Liver (tissue), 9 donors: ENCODE results near the gene OLA1. TPM values are rescaled to one million over a fixed set of nuclear protein-coding genes. Genes with fewer than 3 reads are reported as not detected.

ENCODE experiments used
- DNase-seq: peaks from one replicate; pipeline ENCODE4 v3.0.0-alpha.2; 2017; ENCODE audit warnings: low spot score
- H3K27ac ChIP-seq, 2 donors: one replicate each; pipeline ENCODE4 v1.7.0; 2013; ENCODE audit warnings: inconsistent platforms in 2 of 2, low read length in 2 of 2, control low read depth in 1 of 2, low read depth in 1 of 2, mild to moderate bottlenecking in 1 of 2
- H3K27me3 ChIP-seq, 4 donors: one replicate each; pipeline versions ENCODE4 v1.6.1 to v1.7.0; 2013; ENCODE audit warnings: low read length in 3 of 4, inconsistent platforms in 1 of 4, mild to moderate bottlenecking in 1 of 4, moderate library complexity in 1 of 4; ENCODE audit not compliant: control insufficient read depth in 4 of 4, insufficient read depth in 4 of 4
- H3K36me3 ChIP-seq, 4 donors: one replicate each; pipeline versions ENCODE4 v1.6.1 to v1.7.0; 2013; ENCODE audit warnings: low read length in 3 of 4, mild to moderate bottlenecking in 3 of 4, low read depth in 1 of 4, moderate library complexity in 1 of 4; ENCODE audit not compliant: control insufficient read depth in 4 of 4, insufficient read depth in 3 of 4
- H3K4me1 ChIP-seq, 4 donors: one replicate each; pipeline versions ENCODE4 v1.6.1 to v1.7.0; 2013; ENCODE audit warnings: low read length in 3 of 4, mild to moderate bottlenecking in 3 of 4, moderate library complexity in 1 of 4; ENCODE audit not compliant: control insufficient read depth in 4 of 4, insufficient read depth in 4 of 4
- H3K4me3 ChIP-seq, 3 donors: one replicate each; pipeline versions ENCODE4 v1.6.1 to v1.7.0; 2013; ENCODE audit warnings: low read length in 3 of 3, control low read depth in 1 of 3, low read depth in 1 of 3, mild to moderate bottlenecking in 1 of 3
- H3K9ac ChIP-seq, 2 donors: one replicate each; pipeline ENCODE4 v1.7.0; 2013; ENCODE audit warnings: low read length in 2 of 2, mild to moderate bottlenecking in 2 of 2, moderate library complexity in 2 of 2, control low read depth in 1 of 2, low read depth in 1 of 2
- H3K9me3 ChIP-seq, 4 donors: one replicate each; pipeline versions ENCODE4 v1.6.1 to v1.7.0; 2013; ENCODE audit warnings: low read length in 3 of 4; ENCODE audit not compliant: control insufficient read depth in 4 of 4
- EGR1 ChIP-seq, 2 donors: IDR thresholded peaks; 2 replicates each; pipeline ENCODE4 v1.6.1; 2016 to 2018; ENCODE audit warnings: antibody characterized with exemption in 2 of 2, low read depth in 2 of 2
- FOXA1 ChIP-seq: IDR thresholded peaks from 2 replicates; pipeline ENCODE4 v1.6.1; 2016; ENCODE audit warnings: antibody characterized with exemption
- FOXA2 ChIP-seq: IDR thresholded peaks from 2 replicates; pipeline ENCODE4 v1.6.1; 2016; ENCODE audit warnings: antibody characterized with exemption
- GABPA ChIP-seq, 2 donors: IDR thresholded peaks in 1 of 2; conservative IDR thresholded peaks in 1 of 2; 2 replicates each; pipeline ENCODE4 v1.6.1; 2016; ENCODE audit warnings: antibody characterized with exemption in 2 of 2, mild to moderate bottlenecking in 1 of 2, moderate library complexity in 1 of 2
- HNF4A ChIP-seq, 2 donors: conservative IDR thresholded peaks; 2 replicates each; pipeline ENCODE4 v1.6.1; 2016; ENCODE audit warnings: antibody characterized with exemption in 2 of 2, mild to moderate bottlenecking in 2 of 2
- HNF4G ChIP-seq: IDR thresholded peaks from 2 replicates; pipeline ENCODE4 v1.6.1; 2016; ENCODE audit warnings: antibody characterized with exemption
- JUND ChIP-seq, 2 donors: IDR thresholded peaks; 2 replicates each; pipeline ENCODE4 v1.6.1; 2016; ENCODE audit warnings: antibody characterized with exemption in 2 of 2
- MAX ChIP-seq: IDR thresholded peaks from 2 replicates; pipeline ENCODE4 v1.6.1; 2016; ENCODE audit warnings: antibody characterized with exemption
- NR2F2 ChIP-seq: IDR thresholded peaks from 2 replicates; pipeline ENCODE4 v1.6.1; 2016; ENCODE audit warnings: antibody characterized with exemption
- RAD21 ChIP-seq, 2 donors: IDR thresholded peaks; 2 replicates each; pipeline ENCODE4 v1.6.1; 2016; ENCODE audit warnings: antibody characterized with exemption in 2 of 2, mild to moderate bottlenecking in 2 of 2
- RXRA ChIP-seq, 2 donors: IDR thresholded peaks; 2 replicates each; pipeline ENCODE4 v1.6.1; 2017 to 2018; ENCODE audit warnings: antibody characterized with exemption in 2 of 2, mild to moderate bottlenecking in 1 of 2
- SP1 ChIP-seq: IDR thresholded peaks from 2 replicates; pipeline ENCODE4 v1.6.1; 2018; ENCODE audit warnings: antibody characterized with exemption, mild to moderate bottlenecking
- TAF1 ChIP-seq: conservative IDR thresholded peaks from 2 replicates; pipeline ENCODE4 v1.6.1; 2016; ENCODE audit warnings: antibody characterized with exemption, mild to moderate bottlenecking
- YY1 ChIP-seq: IDR thresholded peaks from 2 replicates; pipeline ENCODE4 v1.6.1; 2016; ENCODE audit warnings: antibody characterized with exemption, mild to moderate bottlenecking
- ZBTB33 ChIP-seq: IDR thresholded peaks from 2 replicates; pipeline ENCODE4 v1.6.1; 2016; ENCODE audit warnings: antibody characterized with exemption
- WGBS: extraction: QIAGEN DNeasy Blood & Tissue Kit; methylation state at CpG from one replicate; pipeline ENCODE4 v1.1.7; 2013; 5-methylcytosine and 5-hydroxymethylcytosine counted together
- polyA plus RNA-seq, 2 donors: library from polyadenylated mRNA; stranded (reverse) in 1 of 2; unstranded in 1 of 2; fragments of 200-250 nt in 1 of 2; fragments of >200 nt in 1 of 2; fragmentation: Nextera tagmentation in 1 of 2; extraction: Ambion mirVana in 1 of 2; gene quantifications; one replicate each; pipeline versions ENCODE4 v1.2.1 to v1.2.3, GENCODE V29; 2013 to 2015
- total RNA-seq, 2 donors: library from RNA; depleted of rRNA; stranded (reverse); fragments of >200 nt; gene quantifications; one replicate each; pipeline ENCODE4 v1.2.3, GENCODE V29; 2014
- TF ChIP-seq, protein P1 (sequence below): IDR thresholded peaks from 2 replicates; pipeline ENCODE4 v1.6.1; 2016; ENCODE audit warnings: antibody characterized with exemption, mild to moderate bottlenecking
- donor health status: healthy.
- donor health status: healthy.
- donor health status: healthy.
- donor health status: healthy.
- donor health status: healthy.

Gene OLA1
- total and polyA plus RNA-seq, 4 donors: 23.4 to 38.1 (median 32.3) TPM

- TF ChIP-seq GABPA (IDR thresholded peaks at IDR 0.05 in 1 of 2, conservative IDR thresholded peaks at IDR 0.05 in 1 of 2) (no peak), JUND (IDR thresholded peaks at IDR 0.05) (no peak), TAF1 (no peak), HNF4A (conservative IDR thresholded peaks at IDR 0.05) (no peak), RXRA (IDR thresholded peaks at IDR 0.05) (no peak)
- TF ChIP-seq, protein P1, sequence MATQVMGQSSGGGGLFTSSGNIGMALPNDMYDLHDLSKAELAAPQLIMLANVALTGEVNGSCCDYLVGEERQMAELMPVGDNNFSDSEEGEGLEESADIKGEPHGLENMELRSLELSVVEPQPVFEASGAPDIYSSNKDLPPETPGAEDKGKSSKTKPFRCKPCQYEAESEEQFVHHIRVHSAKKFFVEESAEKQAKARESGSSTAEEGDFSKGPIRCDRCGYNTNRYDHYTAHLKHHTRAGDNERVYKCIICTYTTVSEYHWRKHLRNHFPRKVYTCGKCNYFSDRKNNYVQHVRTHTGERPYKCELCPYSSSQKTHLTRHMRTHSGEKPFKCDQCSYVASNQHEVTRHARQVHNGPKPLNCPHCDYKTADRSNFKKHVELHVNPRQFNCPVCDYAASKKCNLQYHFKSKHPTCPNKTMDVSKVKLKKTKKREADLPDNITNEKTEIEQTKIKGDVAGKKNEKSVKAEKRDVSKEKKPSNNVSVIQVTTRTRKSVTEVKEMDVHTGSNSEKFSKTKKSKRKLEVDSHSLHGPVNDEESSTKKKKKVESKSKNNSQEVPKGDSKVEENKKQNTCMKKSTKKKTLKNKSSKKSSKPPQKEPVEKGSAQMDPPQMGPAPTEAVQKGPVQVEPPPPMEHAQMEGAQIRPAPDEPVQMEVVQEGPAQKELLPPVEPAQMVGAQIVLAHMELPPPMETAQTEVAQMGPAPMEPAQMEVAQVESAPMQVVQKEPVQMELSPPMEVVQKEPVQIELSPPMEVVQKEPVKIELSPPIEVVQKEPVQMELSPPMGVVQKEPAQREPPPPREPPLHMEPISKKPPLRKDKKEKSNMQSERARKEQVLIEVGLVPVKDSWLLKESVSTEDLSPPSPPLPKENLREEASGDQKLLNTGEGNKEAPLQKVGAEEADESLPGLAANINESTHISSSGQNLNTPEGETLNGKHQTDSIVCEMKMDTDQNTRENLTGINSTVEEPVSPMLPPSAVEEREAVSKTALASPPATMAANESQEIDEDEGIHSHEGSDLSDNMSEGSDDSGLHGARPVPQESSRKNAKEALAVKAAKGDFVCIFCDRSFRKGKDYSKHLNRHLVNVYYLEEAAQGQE: no peak
- DNase-seq: no peak
- no peaks in the 10 kb centered on the region for H3K4me1 ChIP-seq
- H3K36me3 ChIP-seq: no peaks in the 10 kb centered on the region
- no peak overlapping the region for H3K27ac ChIP-seq
- 96% methylated on average over 1 of the region's 1 CpG for WGBS
- no peaks in the 10 kb centered on the region for H3K27me3 ChIP-seq
- no peak overlapping the region for H3K9ac ChIP-seq
- peaks cover 0 to 10% (median 2%) of the 10 kb centered on the region in 4 donors for H3K9me3 ChIP-seq
- H3K4me3 ChIP-seq: no peak overlapping the region
Measured at GRCh38 chr2:174292908-174293307, 44.6 kb upstream of the OLA1 start.

DNA sequence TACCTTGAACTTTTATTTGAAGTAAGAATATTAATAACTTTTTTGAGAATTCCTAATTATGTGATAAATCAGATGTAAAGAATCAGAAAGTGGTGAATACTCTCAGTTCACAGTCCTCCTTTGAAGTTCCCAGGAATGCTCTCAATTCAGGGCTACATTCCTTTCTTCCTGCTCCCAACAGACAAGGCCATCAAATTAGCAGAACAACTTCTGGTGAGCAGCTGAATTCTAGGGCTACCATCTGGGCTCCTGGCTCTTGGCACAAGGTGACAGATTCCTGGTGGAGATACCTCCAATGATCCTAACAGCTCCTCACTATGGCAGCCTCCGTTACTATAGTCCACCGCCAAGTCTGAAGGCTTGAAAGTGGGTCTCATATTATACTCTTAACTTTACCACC is 37.8 kb upstream of the OLA1 start:
- Histone ChIP-seq H3K4me3 (no peak overlapping the region), H3K36me3 (no peaks in the 10 kb centered on the region), H3K27ac (no peak overlapping the region), H3K4me1 (no peaks in the 10 kb centered on the region), H3K27me3 (peaks cover 2 to 3% (median 2%) of the 10 kb centered on the region in 4 donors), H3K9ac (no peak overlapping the region), H3K9me3 (no peaks in the 10 kb centered on the region)
- no peak for DNase-seq
- 97% methylated on average over 2 of the region's 2 CpGs for WGBS
- TF ChIP-seq JUND (IDR thresholded peaks at IDR 0.05) (no peak), NR2F2 (no peak), HNF4G (no peak), EGR1 (IDR thresholded peaks at IDR 0.05; ENCODE audit: low read depth in 2 of 2) (no peak), ZBTB33 (no peak), TAF1 (no peak), MAX (no peak), YY1 (no peak), HNF4A (conservative IDR thresholded peaks at IDR 0.05) (no peak), FOXA2 (no peak), SP1 (no peak), GABPA (IDR thresholded peaks at IDR 0.05 in 1 of 2, conservative IDR thresholded peaks at IDR 0.05 in 1 of 2) (no peak), RAD21 (IDR thresholded peaks at IDR 0.05) (no peak), RXRA (IDR thresholded peaks at IDR 0.05) (no peak), FOXA1 (no peak)
- TF ChIP-seq, protein P1: no peak
